Renal cortical epithelial cell (primary cell): ENCODE results near the gene DNMBP. TPM values are rescaled to one million over a fixed set of nuclear protein-coding genes. Genes with fewer than 3 reads are reported as not detected.
"Not testable (repeated sequence)": the region's sequence is repeated elsewhere in the genome, so short reads cannot be mapped to it uniquely, and the experiment has no call there.

ENCODE experiments used
- DNase-seq: peaks from one replicate; pipeline ENCODE4 v3.0.0-alpha.2; 2011; ENCODE audit warnings: low read depth
- total RNA-seq: library from RNA; depleted of rRNA; stranded (reverse); fragments of >200 nt; gene quantifications from 2 replicates; pipeline ENCODE4 v1.2.3, GENCODE V29; 2014

The DNMBP gene
- total RNA-seq, 1 donor from 2014 or later = 21.2 TPM

GRCh38 chr10:99869581-99870122 lies 140.1 kb downstream of the DNMBP start:
- DNase-seq = no peak

GRCh38 chr10:99867250-99867649 lies 142.5 kb downstream of the DNMBP start:
- DNase-seq = not testable (repeated sequence)

- DNase-seq = not testable (repeated sequence)
Observed at GRCh38 chr10:99863535-99864240, 146.1 kb downstream of the DNMBP start.

GRCh38 chr10:99860466-99860865 lies 149.3 kb downstream of the DNMBP start:
- DNase-seq = no peak

GRCh38 chr10:99859585-99859984 lies 150.2 kb downstream of the DNMBP start:
- DNase-seq = no peak

- DNase-seq = no peak
Observed at GRCh38 chr10:99858849-99859248, 150.9 kb downstream of the DNMBP start.

- no peak for DNase-seq
Observed at GRCh38 chr10:99855479-99856071, 154.2 kb downstream of the DNMBP start.

- peak; percentile 29 for DNase-seq
Observed at GRCh38 chr10:99854860-99855259, 154.9 kb downstream of the DNMBP start.

- no peak for DNase-seq
Observed at GRCh38 chr10:99853655-99854054, 156.1 kb downstream of the DNMBP start.

GRCh38 chr10:99852481-99853213 lies 157.1 kb downstream of the DNMBP start:
- DNase-seq = no peak

GRCh38 chr10:99851825-99852224 lies 157.9 kb downstream of the DNMBP start:
- DNase-seq = no peak

GRCh38 chr10:99850767-99851340 lies 158.9 kb downstream of the DNMBP start:
- DNase-seq = no peak

GRCh38 chr10:99850021-99850766 lies 159.6 kb downstream of the DNMBP start:
- peak; percentile 68 for DNase-seq

GRCh38 chr10:99849536-99849935 lies 160.2 kb downstream of the DNMBP start:
- DNase-seq = peak; percentile 28

GRCh38 chr10:99849057-99849456 lies 160.7 kb downstream of the DNMBP start:
- no peak for DNase-seq

GRCh38 chr10:99845837-99846382 lies 163.8 kb downstream of the DNMBP start:
- peak; percentile 91 for DNase-seq

- no peak for DNase-seq
Observed at GRCh38 chr10:99844433-99844955, 165.3 kb downstream of the DNMBP start.

GRCh38 chr10:99843310-99843709 lies 166.4 kb downstream of the DNMBP start:
- no peak for DNase-seq

- no peak for DNase-seq
Observed at GRCh38 chr10:99841746-99842145, 168.0 kb downstream of the DNMBP start.

- not testable (repeated sequence) for DNase-seq
Observed at GRCh38 chr10:99840859-99841258, 168.9 kb downstream of the DNMBP start.

GRCh38 chr10:99836711-99837110 lies 173.0 kb downstream of the DNMBP start:
- DNase-seq = no peak
